Measurements from ENCODE around the gene DGCR6.

DNA sequence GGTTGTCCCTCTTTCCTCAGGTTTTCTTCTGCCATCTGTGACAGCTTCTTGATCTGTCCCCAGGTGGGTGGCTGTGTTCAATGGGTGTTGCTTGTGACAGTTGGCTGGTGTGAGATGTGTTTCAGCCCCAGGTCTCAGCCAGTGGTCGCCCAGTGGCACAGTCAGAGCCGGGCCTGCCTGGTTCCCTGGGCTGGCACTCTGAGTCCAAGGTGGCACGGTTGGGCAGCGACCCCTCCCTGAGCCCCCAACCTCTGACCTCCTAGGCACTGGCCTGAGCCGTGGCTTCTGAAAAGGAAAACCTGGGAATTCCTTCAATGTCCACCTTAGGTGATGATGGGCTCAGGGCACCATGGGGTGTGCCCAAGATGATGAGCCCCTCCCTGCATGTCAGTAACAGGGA is 44.0 kb downstream of the DGCR6 start:
- TF ChIP-seq, protein P1, sequence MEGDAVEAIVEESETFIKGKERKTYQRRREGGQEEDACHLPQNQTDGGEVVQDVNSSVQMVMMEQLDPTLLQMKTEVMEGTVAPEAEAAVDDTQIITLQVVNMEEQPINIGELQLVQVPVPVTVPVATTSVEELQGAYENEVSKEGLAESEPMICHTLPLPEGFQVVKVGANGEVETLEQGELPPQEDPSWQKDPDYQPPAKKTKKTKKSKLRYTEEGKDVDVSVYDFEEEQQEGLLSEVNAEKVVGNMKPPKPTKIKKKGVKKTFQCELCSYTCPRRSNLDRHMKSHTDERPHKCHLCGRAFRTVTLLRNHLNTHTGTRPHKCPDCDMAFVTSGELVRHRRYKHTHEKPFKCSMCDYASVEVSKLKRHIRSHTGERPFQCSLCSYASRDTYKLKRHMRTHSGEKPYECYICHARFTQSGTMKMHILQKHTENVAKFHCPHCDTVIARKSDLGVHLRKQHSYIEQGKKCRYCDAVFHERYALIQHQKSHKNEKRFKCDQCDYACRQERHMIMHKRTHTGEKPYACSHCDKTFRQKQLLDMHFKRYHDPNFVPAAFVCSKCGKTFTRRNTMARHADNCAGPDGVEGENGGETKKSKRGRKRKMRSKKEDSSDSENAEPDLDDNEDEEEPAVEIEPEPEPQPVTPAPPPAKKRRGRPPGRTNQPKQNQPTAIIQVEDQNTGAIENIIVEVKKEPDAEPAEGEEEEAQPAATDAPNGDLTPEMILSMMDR (IDR thresholded peaks at IDR 0.05): no peak
- no peak for TF ChIP-seq POLR2A (IDR thresholded peaks at IDR 0.05)

Data from Peyer's patch (tissue), 4 donors.